Astrocyte (in vitro differentiated cells and primary cell): Measurements from ENCODE around the gene TJP1.

Experiments used
- CTCF ChIP-seq: IDR thresholded peaks from 2 replicates; pipeline ENCODE4 v1.5.1; 2011; ENCODE audit warnings: low read depth, mild to moderate bottlenecking, inconsistent platforms, low read length, moderate library complexity; ENCODE audit not compliant: insufficient read depth
- EZH2 ChIP-seq: IDR thresholded peaks from 2 replicates; pipeline ENCODE4 v1.6.1; 2012; ENCODE audit warnings: mild to moderate bottlenecking, low read length, inconsistent platforms; ENCODE audit not compliant: insufficient read depth

- TF ChIP-seq CTCF, result no peak
- no peak for TF ChIP-seq EZH2
Measured at GRCh38 chr15:29698030-29698701, 124.1 kb downstream of the TJP1 start.
